Left ventricle myocardium inferior (tissue), 1 donor: ENCODE measurements around the gene AGK. TPM values are rescaled to one million over a fixed set of nuclear protein-coding genes. Genes with fewer than 3 reads are reported as not detected.

Experiments used
- DNase-seq: peaks from one replicate; pipeline ENCODE4 v3.0.0-alpha.2; 2020
- H3K27ac ChIP-seq: fragments of 200-600 bp; replicated peaks from 2 replicates; pipeline ENCODE4 v1.8.0; 2021
- H3K27me3 ChIP-seq: fragments of 200-600 bp; 2 replicates; pipeline ENCODE4 v1.8.0; 2021; ENCODE audit warnings: low read depth
- H3K36me3 ChIP-seq: fragments of 200-600 bp; 2 replicates; pipeline ENCODE4 v1.8.0; 2021
- H3K4me1 ChIP-seq: fragments of 200-600 bp; 2 replicates; pipeline ENCODE4 v1.8.0; 2021
- H3K4me3 ChIP-seq: fragments of 200-600 bp; 2 replicates; pipeline ENCODE4 v1.8.0; 2021; ENCODE audit warnings: mild to moderate bottlenecking, moderate library complexity
- H3K9me3 ChIP-seq: fragments of 200-600 bp; replicated peaks from 2 replicates; pipeline ENCODE4 v1.8.0; 2021
- intact Hi-C: fragments of 100-400 bp; cut with micrococcal nuclease; formaldehyde crosslinking; loops from one replicate; pipeline ENCODE4 v1.11.0; 2022
- total RNA-seq: library from RNA; stranded (reverse); fragmentation: NEBNext Ultra II Directional; extraction: Animal tissue kit (Norgen Biotek cat#: 25700); gene quantifications from one replicate; pipeline ENCODE4 v1.2.1, GENCODE V29; 2021
- TF ChIP-seq, protein P1 (sequence below): fragments of 200-600 bp; IDR thresholded peaks from 2 replicates; pipeline ENCODE4 v1.8.0; 2021; ENCODE audit warnings: antibody characterized with exemption, mild to moderate bottlenecking, borderline replicate concordance
- donor health status: DM: no; HTN: yes; CAD: no; lungs with severe emphysema.

AGK gene
- total RNA-seq, 1 donor from 2014 or later, result 37.8 TPM

DNA sequence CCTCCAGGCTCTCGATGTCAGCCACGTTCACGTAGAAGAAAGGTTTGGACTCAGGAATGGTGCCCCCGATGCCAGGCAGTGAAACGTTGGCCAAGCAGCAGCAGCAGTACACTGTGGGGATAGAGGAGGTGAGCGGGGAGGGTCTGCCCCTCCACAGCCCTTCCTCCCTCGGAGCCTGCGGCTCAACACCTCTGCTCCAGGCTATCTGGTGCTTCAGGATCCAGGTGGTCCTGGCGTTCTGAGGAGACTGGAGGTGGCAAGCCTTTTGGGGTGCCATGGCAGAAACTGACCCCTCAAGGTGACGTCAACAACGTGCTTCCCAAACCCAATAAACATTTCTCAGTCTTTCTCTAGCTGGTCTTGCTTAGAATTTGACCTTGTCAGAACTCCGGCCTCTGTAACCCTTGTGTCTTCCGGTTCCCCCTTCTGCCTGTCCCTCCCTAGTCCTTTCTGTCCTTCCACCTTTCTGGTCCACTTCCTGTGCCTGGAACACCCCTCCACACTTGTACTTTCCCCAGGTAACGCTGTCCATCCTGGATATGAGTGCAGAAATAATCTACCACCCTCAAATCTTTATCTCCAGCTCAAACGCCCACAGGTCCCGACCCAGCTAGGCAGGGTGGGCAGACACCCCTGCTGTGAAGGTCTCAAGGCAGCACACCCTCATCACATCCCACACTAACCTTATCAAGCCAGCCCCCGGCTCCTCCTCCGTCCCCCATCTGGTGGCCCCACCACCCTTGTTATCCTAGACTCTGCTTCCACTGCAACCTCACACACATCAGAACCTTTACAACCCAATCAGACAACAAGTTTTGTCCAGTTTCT lies 114.2 kb downstream of the AGK start:
- intact Hi-C loops, result no loop called here
- no peak for DNase-seq
- peaks cover 57% of the 10 kb centered on the region for H3K36me3 ChIP-seq

DNA sequence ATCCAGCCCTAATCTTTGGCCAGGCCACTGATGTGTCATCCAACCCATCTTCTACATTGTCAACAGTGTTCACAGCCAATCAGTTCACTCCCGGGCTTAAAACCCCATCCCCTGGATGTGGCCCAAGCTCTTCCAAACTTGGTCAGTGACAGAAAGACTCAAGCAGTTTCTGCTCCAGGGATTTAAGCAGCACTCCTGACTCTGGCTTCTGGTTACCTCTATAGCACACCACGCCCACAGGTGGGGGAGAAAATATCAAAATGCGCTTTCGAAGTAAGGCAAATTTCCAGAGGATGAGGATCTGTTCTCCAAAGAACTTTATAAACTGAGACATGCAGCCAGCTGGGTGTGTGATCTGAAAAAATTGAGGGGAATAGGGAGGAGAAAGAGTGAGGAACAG lies 114.9 kb downstream of the AGK start:
- DNase-seq, result no peak
- Histone ChIP-seq H3K27me3 (no peaks in the 10 kb centered on the region), H3K36me3 (peaks cover 57% of the 10 kb centered on the region), H3K4me3 (no peak overlapping the region), H3K4me1 (peaks cover 11% of the 10 kb centered on the region), H3K9me3 (no peaks in the 10 kb centered on the region), H3K27ac (no peak overlapping the region)
- intact Hi-C loops, result no loop called here
- TF ChIP-seq, protein P1, sequence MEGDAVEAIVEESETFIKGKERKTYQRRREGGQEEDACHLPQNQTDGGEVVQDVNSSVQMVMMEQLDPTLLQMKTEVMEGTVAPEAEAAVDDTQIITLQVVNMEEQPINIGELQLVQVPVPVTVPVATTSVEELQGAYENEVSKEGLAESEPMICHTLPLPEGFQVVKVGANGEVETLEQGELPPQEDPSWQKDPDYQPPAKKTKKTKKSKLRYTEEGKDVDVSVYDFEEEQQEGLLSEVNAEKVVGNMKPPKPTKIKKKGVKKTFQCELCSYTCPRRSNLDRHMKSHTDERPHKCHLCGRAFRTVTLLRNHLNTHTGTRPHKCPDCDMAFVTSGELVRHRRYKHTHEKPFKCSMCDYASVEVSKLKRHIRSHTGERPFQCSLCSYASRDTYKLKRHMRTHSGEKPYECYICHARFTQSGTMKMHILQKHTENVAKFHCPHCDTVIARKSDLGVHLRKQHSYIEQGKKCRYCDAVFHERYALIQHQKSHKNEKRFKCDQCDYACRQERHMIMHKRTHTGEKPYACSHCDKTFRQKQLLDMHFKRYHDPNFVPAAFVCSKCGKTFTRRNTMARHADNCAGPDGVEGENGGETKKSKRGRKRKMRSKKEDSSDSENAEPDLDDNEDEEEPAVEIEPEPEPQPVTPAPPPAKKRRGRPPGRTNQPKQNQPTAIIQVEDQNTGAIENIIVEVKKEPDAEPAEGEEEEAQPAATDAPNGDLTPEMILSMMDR, result no peak

More for the DNA sequence above, 114.2 kb downstream of the AGK start:
- Histone ChIP-seq H3K4me3 (no peak overlapping the region), H3K27ac (no peak overlapping the region), H3K27me3 (no peaks in the 10 kb centered on the region), H3K9me3 (no peaks in the 10 kb centered on the region), H3K4me1 (peaks cover 11% of the 10 kb centered on the region)
- TF ChIP-seq, protein P1, result no peak

DNA sequence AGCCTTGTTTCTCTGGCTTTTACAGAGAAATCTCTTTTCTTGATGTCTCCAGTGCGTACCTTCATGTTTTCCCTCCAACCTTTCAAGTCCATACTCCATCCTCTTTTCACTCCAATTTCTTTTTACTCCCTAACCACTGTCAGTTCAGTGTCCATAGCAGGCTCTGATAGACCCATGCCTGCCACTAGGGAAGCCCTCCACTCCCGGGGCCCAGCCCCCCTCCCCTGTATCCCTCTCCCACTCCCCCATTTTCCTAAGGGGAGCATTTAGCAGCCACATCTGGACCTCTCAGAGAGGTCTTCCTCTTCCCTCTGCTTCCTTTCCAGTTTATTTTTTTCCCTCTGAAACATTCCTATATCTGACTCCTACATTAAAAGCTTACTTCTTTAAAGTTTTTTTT lies 117.6 kb downstream of the AGK start:
- no peak overlapping the region for H3K4me3 ChIP-seq
- H3K9me3 ChIP-seq, result peaks cover 4% of the 10 kb centered on the region
- DNase-seq, result no peak
- H3K27me3 ChIP-seq, result no peaks in the 10 kb centered on the region
- H3K27ac ChIP-seq, result no peak overlapping the region
- peaks cover 9% of the 10 kb centered on the region for H3K4me1 ChIP-seq
- TF ChIP-seq, protein P1, result no peak
- intact Hi-C loops, result no loop called here
- H3K36me3 ChIP-seq, result peaks cover 54% of the 10 kb centered on the region

DNA sequence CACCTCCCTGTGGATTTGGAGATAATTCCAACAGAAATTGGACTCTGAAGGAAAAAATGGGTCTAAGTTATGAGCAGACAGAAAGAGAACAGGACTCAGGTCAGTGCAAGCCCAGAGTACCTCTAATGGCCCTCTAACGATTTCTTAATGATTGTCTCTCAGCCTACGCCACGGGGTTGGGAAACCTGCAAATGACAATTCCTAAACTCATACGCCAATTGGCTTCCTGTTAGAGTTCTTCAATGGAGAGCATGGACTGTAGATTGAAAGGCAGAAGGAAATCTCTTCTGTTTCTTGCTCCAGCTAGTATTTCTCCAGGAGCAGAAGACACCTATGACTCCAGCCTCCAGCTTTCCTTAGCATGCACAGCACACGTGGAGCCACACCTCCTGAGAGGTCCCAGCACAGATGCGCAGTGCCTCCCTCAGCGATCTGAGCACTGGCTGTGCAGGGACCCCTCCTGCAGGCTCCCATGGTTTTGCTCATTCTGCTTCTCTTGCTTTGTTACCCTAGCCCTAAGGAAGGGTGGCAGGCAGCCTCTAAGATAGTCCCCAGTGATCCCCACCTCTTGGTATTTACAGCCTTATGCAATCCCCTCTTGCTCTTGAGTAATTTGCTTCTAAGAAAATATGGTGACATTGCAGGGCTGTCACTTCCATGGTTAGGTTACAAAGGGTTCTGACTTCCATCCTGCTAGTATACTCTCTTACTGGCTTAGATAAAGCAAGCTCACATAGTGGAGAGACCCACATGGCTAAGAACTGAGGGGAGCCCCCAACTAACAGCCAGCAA lies 120.7 kb downstream of the AGK start:
- peaks cover 31% of the 10 kb centered on the region for H3K36me3 ChIP-seq
- no peak overlapping the region for H3K4me3 ChIP-seq
- DNase-seq, result no peak
- peaks cover 23% of the 10 kb centered on the region for H3K4me1 ChIP-seq
- no peak overlapping the region for H3K27ac ChIP-seq
- intact Hi-C loops, result no loop called here
- TF ChIP-seq, protein P1, result no peak
- no peaks in the 10 kb centered on the region for H3K27me3 ChIP-seq
- peaks cover 4% of the 10 kb centered on the region for H3K9me3 ChIP-seq

DNA sequence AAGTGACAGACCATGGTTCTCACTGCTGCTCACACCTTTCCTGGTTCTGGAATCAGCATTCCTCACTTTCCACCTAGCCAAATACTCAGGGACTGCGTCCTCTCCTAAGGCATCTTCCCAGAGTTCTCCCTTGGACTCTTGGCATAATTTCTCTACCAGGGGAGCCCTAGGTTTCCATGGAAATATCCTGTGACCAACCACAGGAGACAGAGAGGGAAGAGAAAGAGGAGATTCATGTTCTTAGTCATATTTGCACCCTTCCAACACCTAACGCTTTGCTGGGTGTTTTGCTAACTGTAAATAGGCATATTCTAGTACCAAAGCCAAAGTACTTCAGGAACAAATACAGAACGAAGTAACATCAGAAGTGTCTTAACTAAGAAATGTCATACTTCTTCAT lies 122.1 kb downstream of the AGK start:
- DNase-seq, result no peak
- Histone ChIP-seq H3K4me3 (no peak overlapping the region), H3K4me1 (peaks cover 23% of the 10 kb centered on the region), H3K27ac (peak overlapping the region; percentile 81), H3K36me3 (peaks cover 39% of the 10 kb centered on the region), H3K27me3 (no peaks in the 10 kb centered on the region), H3K9me3 (peaks cover 4% of the 10 kb centered on the region)
- intact Hi-C loops, result no loop called here
- TF ChIP-seq, protein P1, result no peak
